Stimulated activated CD4-positive, alpha-beta T cell treated with anti-CD3 and anti-CD28 coated beads, Interleukin-1b, Interleukin-23, amount 100 ng/mL, for 1 hour (primary cell): Measurements from ENCODE around the gene SPATA17.

Source experiments
- DNase-seq, 2 donors: peaks; one replicate each; pipeline ENCODE4 v3.0.0-alpha.2; 2020; ENCODE audit warnings: low read depth in 2 of 2

Gene SPATA17

GRCh38 chr1:217911908-217912307, 280.8 kb downstream of the SPATA17 start:
- DNase-seq, result no peak

GRCh38 chr1:217917281-217917887, 286.2 kb downstream of the SPATA17 start:
- DNase-seq, result no peak

GRCh38 chr1:217919683-217920388, 288.7 kb downstream of the SPATA17 start:
- no peak for DNase-seq
